H1 (cell line): ENCODE measurements around the gene SIRT6. TPM values are rescaled to one million over a fixed set of nuclear protein-coding genes. Genes with fewer than 3 reads are reported as not detected.
"Not testable (repeated sequence)": the region's sequence is repeated elsewhere in the genome, so short reads cannot be mapped to it uniquely, and the experiment has no call there.

Experiments used
- CTCF ChIA-PET: fragments of 300-600 bp; sonication (Branson Sonifier 250); formaldehyde crosslinking; loops from one replicate; lab custom pipeline; 2021; ENCODE audit not compliant: partially characterized antibody; lab: Charles Lee
- POLR2A ChIA-PET: fragments of 300-600 bp; sonication (Branson Sonifier 250); formaldehyde crosslinking; loops from one replicate; lab custom pipeline; 2021; ENCODE audit warnings: inconsistent platforms; ENCODE audit not compliant: partially characterized antibody; lab: Charles Lee
- DNase-seq, 2 experiments: peaks; one replicate each; pipeline versions ENCODE4 v3.0.0 to v3.0.0-alpha.2; 2010 to 2022; ENCODE audit warnings: low spot score in 2 of 2, low read depth in 1 of 2, mixed read lengths in 1 of 2
- FAIRE-seq: peaks from 2 replicates; lab custom pipeline; 2011; peaks lifted over from hg19 to GRCh38; lab: Jason Lieb, UNC
- H2AFZ ChIP-seq: 2 replicates; pipeline ENCODE4 v1.8.1; 2012; ENCODE audit warnings: low read length, inconsistent platforms
- H2AK5ac ChIP-seq: 2 replicates; pipeline ENCODE4 v1.6.1; 2013; ENCODE audit warnings: low read depth, low read length
- H2BK120ac ChIP-seq: replicated peaks from 2 replicates; pipeline ENCODE3; 2013; ENCODE audit warnings: low read depth, low read length, inconsistent platforms
- H2BK12ac ChIP-seq: 2 replicates; pipeline ENCODE4 v1.6.1; 2013; ENCODE audit warnings: low read depth, low read length
- H2BK15ac ChIP-seq: 2 replicates; pipeline ENCODE4 v1.6.1; 2013; ENCODE audit warnings: low read length
- H2BK20ac ChIP-seq: 2 replicates; pipeline ENCODE4 v1.6.1; 2013; ENCODE audit warnings: low read length
- H2BK5ac ChIP-seq: 2 replicates; pipeline ENCODE4 v1.6.1; 2013; ENCODE audit warnings: low read depth, low read length
- H3K14ac ChIP-seq: 2 replicates; pipeline ENCODE4 v1.6.1; 2013; ENCODE audit warnings: inconsistent platforms; ENCODE audit not compliant: insufficient read length
- H3K18ac ChIP-seq: 2 replicates; pipeline ENCODE4 v1.6.1; 2013; ENCODE audit warnings: low read length; ENCODE audit errors: extremely low read depth
- H3K23ac ChIP-seq: 2 replicates; pipeline ENCODE4 v1.6.1; 2013; ENCODE audit warnings: inconsistent platforms; ENCODE audit not compliant: insufficient read length
- H3K23me2 ChIP-seq: 2 replicates; pipeline ENCODE4 v1.6.1; 2013; ENCODE audit warnings: low read depth, low read length
- H3K27ac ChIP-seq: 2 replicates; pipeline ENCODE4 v1.6.1; 2011; ENCODE audit warnings: low read depth, low read length, inconsistent platforms
- H3K27me3 ChIP-seq, 4 experiments: replicated peaks in 1 of 4; 1 replicate in 1 of 4; 2 replicates in 3 of 4; pipeline versions ENCODE4 v1.6.1 to v1.8.1; 2011 to 2013; ENCODE audit warnings: low read length in 3 of 4, mild to moderate bottlenecking in 3 of 4, inconsistent platforms in 2 of 4, mixed read lengths in 2 of 4, moderate library complexity in 1 of 4; ENCODE audit not compliant: control insufficient read depth in 3 of 4, insufficient read depth in 3 of 4; ENCODE audit errors: extremely low read depth in 1 of 4
- H3K36me3 ChIP-seq, 4 experiments: 2 replicates each; pipeline versions ENCODE4 v1.6.1 to v1.8.1; 2011 to 2013; ENCODE audit warnings: mild to moderate bottlenecking in 4 of 4, low read length in 3 of 4, moderate library complexity in 2 of 4, control low read depth in 1 of 4, inconsistent platforms in 1 of 4; ENCODE audit not compliant: insufficient read depth in 4 of 4, control insufficient read depth in 2 of 4
- H3K4ac ChIP-seq: replicated peaks from 2 replicates; pipeline ENCODE3; 2013; ENCODE audit warnings: low read length, low read depth, mixed read lengths, inconsistent platforms; ENCODE audit not compliant: insufficient read length
- H3K4me1 ChIP-seq, 4 experiments: replicated peaks in 1 of 4; 1 replicate in 1 of 4; 2 replicates in 3 of 4; pipeline versions ENCODE4 v1.6.1 to v1.8.1; 2011 to 2013; ENCODE audit warnings: low read length in 3 of 4, inconsistent platforms in 2 of 4, mixed read lengths in 1 of 4; ENCODE audit not compliant: insufficient read depth in 4 of 4, control insufficient read depth in 3 of 4
- H3K4me2 ChIP-seq, 2 experiments: 2 replicates each; pipeline versions ENCODE4 v1.6.1 to v1.8.1; 2011 to 2013; ENCODE audit warnings: low read depth in 2 of 2, low read length in 2 of 2, control low read depth in 1 of 2, inconsistent platforms in 1 of 2, mild to moderate bottlenecking in 1 of 2; ENCODE audit not compliant: insufficient read depth in 1 of 2
- H3K4me3 ChIP-seq, 4 experiments: fragments of 200-600, 300-600 bp in 1 of 4; sonication (generic), shearing (Covaris generic), sonication (Bioruptor Twin) in 1 of 4; 2 replicates each; pipeline versions ENCODE4 v1.5.1 to v1.8.1; 2011 to 2016; ENCODE audit warnings: low read length in 4 of 4, low read depth in 3 of 4, control low read depth in 2 of 4, inconsistent platforms in 2 of 4, mild to moderate bottlenecking in 2 of 4, mixed read lengths in 1 of 4, moderate library complexity in 1 of 4; ENCODE audit not compliant: insufficient read depth in 2 of 4; ENCODE audit errors: extremely low read depth in 1 of 4
- H3K56ac ChIP-seq: replicated peaks from 2 replicates; pipeline ENCODE3; 2013; ENCODE audit warnings: low read depth, mild to moderate bottlenecking, mixed read lengths, low read length, inconsistent platforms; ENCODE audit not compliant: insufficient read length
- H3K79me1 ChIP-seq: 2 replicates; pipeline ENCODE4 v1.6.1; 2013; ENCODE audit warnings: low read depth, low read length, control low read depth
- H3K79me2 ChIP-seq, 2 experiments: 2 replicates each; pipeline versions ENCODE4 v1.6.1 to v1.8.1; 2012 to 2013; ENCODE audit warnings: low read length in 2 of 2, mild to moderate bottlenecking in 2 of 2, inconsistent platforms in 1 of 2; ENCODE audit not compliant: insufficient read depth in 2 of 2, control insufficient read depth in 1 of 2
- H3K9ac ChIP-seq, 4 experiments: replicated peaks in 1 of 4; 1 replicate in 1 of 4; 2 replicates in 3 of 4; pipeline versions ENCODE4 v1.6.1 to v1.8.1; 2011 to 2013; ENCODE audit warnings: low read depth in 3 of 4, low read length in 3 of 4, control low read depth in 2 of 4, mild to moderate bottlenecking in 2 of 4, moderate library complexity in 2 of 4, inconsistent platforms in 1 of 4; ENCODE audit errors: extremely low read depth in 1 of 4
- H3K9me3 ChIP-seq, 2 experiments: 2 replicates each; pipeline versions ENCODE4 v1.6.1 to v1.8.1; 2012 to 2013; ENCODE audit warnings: mild to moderate bottlenecking in 2 of 2, moderate library complexity in 2 of 2, control low read depth in 1 of 2, inconsistent platforms in 1 of 2, low read depth in 1 of 2, low read length in 1 of 2, mixed read lengths in 1 of 2; ENCODE audit not compliant: insufficient read depth in 2 of 2
- H4K20me1 ChIP-seq, 2 experiments: replicated peaks in 1 of 2; 2 replicates each; pipeline versions ENCODE3 to v1.8.1; 2011 to 2013; ENCODE audit warnings: inconsistent platforms in 2 of 2, low read length in 2 of 2, mild to moderate bottlenecking in 1 of 2; ENCODE audit not compliant: insufficient read depth in 2 of 2, control insufficient read depth in 1 of 2
- H4K5ac ChIP-seq: 2 replicates; pipeline ENCODE4 v1.6.1; 2013; ENCODE audit warnings: low read length, low read depth, mixed read lengths, inconsistent platforms; ENCODE audit not compliant: insufficient read length
- H4K8ac ChIP-seq: 2 replicates; pipeline ENCODE4 v1.8.0; 2013; ENCODE audit warnings: mild to moderate bottlenecking, moderate library complexity, low read length, inconsistent platforms; ENCODE audit not compliant: insufficient read depth; ENCODE audit errors: extremely low read depth
- H4K91ac ChIP-seq: replicated peaks from 2 replicates; pipeline ENCODE3; 2013; ENCODE audit warnings: low read length, mixed read lengths, inconsistent platforms; ENCODE audit not compliant: insufficient read length
- WGBS, 2 experiments: shearing (Covaris generic) in 1 of 2; methylation state at CpG; one replicate each; pipeline versions ENCODE4 v1.1.6 to v1.1.7; 2013 to 2015; ENCODE audit warnings: low lambda C conversion rate in 2 of 2, mixed read lengths in 2 of 2, inconsistent platforms in 1 of 2, low coverage in 1 of 2, missing lambda C conversion rate in 1 of 2; ENCODE audit not compliant: insufficient replicate concordance in 2 of 2, insufficient coverage in 1 of 2, insufficient read length in 1 of 2; ENCODE audit errors: extremely low coverage in 1 of 2, missing lambda C conversion rate in 1 of 2; 5-methylcytosine and 5-hydroxymethylcytosine counted together
- polyA plus RNA-seq, 7 experiments: library from polyadenylated mRNA; depleted of rRNA in 3 of 7; stranded (reverse) in 5 of 7; unstranded in 2 of 7; fragments of >200 nt in 5 of 7; fragments of 200-250 nt in 2 of 7; gene quantifications; 1 replicate in 5 of 7; 2 replicates in 1 of 7; 4 replicates in 1 of 7; pipeline versions ENCODE4 v1.2.1 to v1.2.3, GENCODE V29; 2011 to 2013; ENCODE audit warnings: missing spikeins in 2 of 7, mixed read lengths in 2 of 7
- total RNA-seq: library from RNA; stranded (reverse); fragmentation: NEBNext Ultra II Directional; extraction: Animal tissue kit (Norgen Biotek cat#: 25700); gene quantifications from 2 replicates; pipeline ENCODE4 v1.2.1, GENCODE V29; 2021

SIRT6 gene
- total and polyA plus RNA-seq, 2 of the 8 experiments (the other 6 are each of a cell fraction or from before 2014, with no cell fraction given) = 25.2 to 27.0 TPM

GRCh38 chr19:4157971-4158370 lies 24.4 kb downstream of the SIRT6 start:
- WGBS, 2 experiments = 90% methylated on average over 8 of the region's 8 CpGs; no CpG with 5 or more reads in 1 of the 2 experiments
- CTCF ChIA-PET = interaction anchor here (0.6 to 3.3 kb wide), 7 partner anchors 8 to 65 kb away, joined by 3 to 18 read pairs (median 5); no protein-coding TSS in a partner anchor
- FAIRE-seq = not testable (repeated sequence)

More at GRCh38 chr19:4157971-4158370, 24.4 kb downstream of the SIRT6 start:
- H3K18ac ChIP-seq, H2BK12ac ChIP-seq, H3K79me1 ChIP-seq, H2BK15ac ChIP-seq, H3K4me2 ChIP-seq, H3K27ac ChIP-seq, H3K4me3 ChIP-seq, H4K8ac ChIP-seq, H4K20me1 ChIP-seq, H4K91ac ChIP-seq, H3K56ac ChIP-seq, H2AK5ac ChIP-seq, H3K14ac ChIP-seq, H4K5ac ChIP-seq, H3K9me3 ChIP-seq, H3K27me3 ChIP-seq, H2BK120ac ChIP-seq, H3K36me3 ChIP-seq, H3K23ac ChIP-seq, DNase-seq, H2BK5ac ChIP-seq, H3K4me1 ChIP-seq, H2AFZ ChIP-seq, H3K79me2 ChIP-seq, H3K9ac ChIP-seq, H3K4ac ChIP-seq, H2BK20ac ChIP-seq, H3K23me2 ChIP-seq: not testable (repeated sequence)
- POLR2A ChIA-PET = interaction anchor here (0.7 kb wide), 1 partner anchor 10 kb away, joined by 4 read pairs; no protein-coding TSS in a partner anchor
